ENCODE results near the gene C5AR2.
"Not testable (repeated sequence)": the region's sequence is repeated elsewhere in the genome, so short reads cannot be mapped to it uniquely, and the experiment has no call there.

C5AR2 gene

GRCh38 chr19:47313754-47314295 lies 18.1 kb upstream of the C5AR2 start:
- Mint-ChIP-seq H3K4me3 (no peak overlapping the region), H3K36me3 (ENCODE audit: low read depth) (no peaks in the 10 kb centered on the region), H3K27ac (no peak overlapping the region), H3K4me1 (ENCODE audit: low read depth) (peaks cover 6% of the 10 kb centered on the region), H3K27me3 (peaks cover 23% of the 10 kb centered on the region), H3K9me3 (no peaks in the 10 kb centered on the region)
- DNase-seq = no peak

GRCh38 chr19:47315125-47315821 lies 16.7 kb upstream of the C5AR2 start:
- peak; percentile 32 for DNase-seq
- Mint-ChIP-seq H3K36me3 (ENCODE audit: low read depth) (no peaks in the 10 kb centered on the region), H3K27me3 (peaks cover 29% of the 10 kb centered on the region), H3K4me3 (no peak overlapping the region), H3K4me1 (ENCODE audit: low read depth) (peaks cover 6% of the 10 kb centered on the region), H3K27ac (no peak overlapping the region), H3K9me3 (no peaks in the 10 kb centered on the region)

- Mint-ChIP-seq H3K27ac (no peak overlapping the region), H3K27me3 (peaks cover 39% of the 10 kb centered on the region)
Observed at GRCh38 chr19:47316513-47316912, 15.5 kb upstream of the C5AR2 start.

GRCh38 chr19:47319923-47320871 lies 11.8 kb upstream of the C5AR2 start:
- Mint-ChIP-seq H3K9me3 (no peaks in the 10 kb centered on the region), H3K27ac (no peak overlapping the region), H3K4me1 (ENCODE audit: low read depth) (peaks cover 4% of the 10 kb centered on the region), H3K27me3 (peaks cover 49% of the 10 kb centered on the region), H3K4me3 (no peak overlapping the region), H3K36me3 (ENCODE audit: low read depth) (no peaks in the 10 kb centered on the region)
- DNase-seq = no peak

More at GRCh38 chr19:47316513-47316912, 15.5 kb upstream of the C5AR2 start:
- no peak for DNase-seq
- Mint-ChIP-seq H3K36me3 (ENCODE audit: low read depth) (no peaks in the 10 kb centered on the region), H3K4me1 (ENCODE audit: low read depth) (peaks cover 6% of the 10 kb centered on the region), H3K4me3 (no peak overlapping the region), H3K9me3 (no peaks in the 10 kb centered on the region)

- Mint-ChIP-seq H3K9me3 (no peaks in the 10 kb centered on the region), H3K27ac (no peak overlapping the region), H3K4me1 (ENCODE audit: low read depth) (no peaks in the 10 kb centered on the region), H3K27me3 (peaks cover 53% of the 10 kb centered on the region), H3K36me3 (ENCODE audit: low read depth) (no peaks in the 10 kb centered on the region), H3K4me3 (no peak overlapping the region)
- no peak for DNase-seq
Observed at GRCh38 chr19:47321630-47322029, 10.3 kb upstream of the C5AR2 start.

- H3K4me1 Mint-ChIP-seq (ENCODE audit: low read depth) = no peaks in the 10 kb centered on the region
- no peaks in the 10 kb centered on the region for H3K36me3 Mint-ChIP-seq (ENCODE audit: low read depth)
- no peak overlapping the region for H3K27ac Mint-ChIP-seq
- DNase-seq = no peak
- peaks cover 53% of the 10 kb centered on the region for H3K27me3 Mint-ChIP-seq
- H3K9me3 Mint-ChIP-seq = no peaks in the 10 kb centered on the region
- H3K4me3 Mint-ChIP-seq = no peak overlapping the region
Observed at GRCh38 chr19:47322058-47322457, 9.9 kb upstream of the C5AR2 start.

GRCh38 chr19:47323409-47323808 lies 8.6 kb upstream of the C5AR2 start:
- H3K9me3 Mint-ChIP-seq = no peaks in the 10 kb centered on the region
- H3K4me1 Mint-ChIP-seq (ENCODE audit: low read depth) = no peaks in the 10 kb centered on the region
- H3K27me3 Mint-ChIP-seq = peaks cover 50% of the 10 kb centered on the region
- H3K27ac Mint-ChIP-seq = no peak overlapping the region
- H3K4me3 Mint-ChIP-seq = no peak overlapping the region
- H3K36me3 Mint-ChIP-seq (ENCODE audit: low read depth) = no peaks in the 10 kb centered on the region
- DNase-seq = no peak

GRCh38 chr19:47323872-47324271 lies 8.1 kb upstream of the C5AR2 start:
- no peaks in the 10 kb centered on the region for H3K4me1 Mint-ChIP-seq (ENCODE audit: low read depth)

GRCh38 chr19:47324502-47324901 lies 7.5 kb upstream of the C5AR2 start:
- Mint-ChIP-seq H3K9me3 (no peaks in the 10 kb centered on the region), H3K36me3 (ENCODE audit: low read depth) (no peaks in the 10 kb centered on the region), H3K4me1 (ENCODE audit: low read depth) (no peaks in the 10 kb centered on the region), H3K4me3 (no peak overlapping the region), H3K27ac (no peak overlapping the region), H3K27me3 (peaks cover 47% of the 10 kb centered on the region)
- DNase-seq = no peak

More at GRCh38 chr19:47323872-47324271, 8.1 kb upstream of the C5AR2 start:
- Mint-ChIP-seq H3K4me3 (no peak overlapping the region), H3K27me3 (peaks cover 50% of the 10 kb centered on the region), H3K36me3 (ENCODE audit: low read depth) (no peaks in the 10 kb centered on the region), H3K27ac (no peak overlapping the region), H3K9me3 (no peaks in the 10 kb centered on the region)
- no peak for DNase-seq

GRCh38 chr19:47330466-47330869 lies 1.5 kb upstream of the C5AR2 start:
- DNase-seq = no peak
- H3K9me3 Mint-ChIP-seq = no peaks in the 10 kb centered on the region
- H3K4me3 Mint-ChIP-seq = no peak overlapping the region
- peaks cover 6% of the 10 kb centered on the region for H3K27me3 Mint-ChIP-seq
- no peak overlapping the region for H3K27ac Mint-ChIP-seq
- H3K36me3 Mint-ChIP-seq (ENCODE audit: low read depth) = no peaks in the 10 kb centered on the region
- H3K4me1 Mint-ChIP-seq (ENCODE audit: low read depth) = no peaks in the 10 kb centered on the region

- H3K36me3 Mint-ChIP-seq (ENCODE audit: low read depth) = no peaks in the 10 kb centered on the region
- H3K27ac Mint-ChIP-seq = no peak overlapping the region
- peaks cover under 1% of the 10 kb centered on the region for H3K27me3 Mint-ChIP-seq
- H3K9me3 Mint-ChIP-seq = no peaks in the 10 kb centered on the region
- DNase-seq = no peak
- H3K4me3 Mint-ChIP-seq = no peak overlapping the region
- peaks cover 4% of the 10 kb centered on the region for H3K4me1 Mint-ChIP-seq (ENCODE audit: low read depth)
Observed at GRCh38 chr19:47331490-47331889, 485 bp upstream of the C5AR2 start.

GRCh38 chr19:47336765-47337718 lies 5.1 kb downstream of the C5AR2 start:
- H3K27ac Mint-ChIP-seq; H3K27me3 Mint-ChIP-seq; H3K9me3 Mint-ChIP-seq; H3K36me3 Mint-ChIP-seq (ENCODE audit: low read depth); H3K4me1 Mint-ChIP-seq (ENCODE audit: low read depth); DNase-seq; H3K4me3 Mint-ChIP-seq: not testable (repeated sequence)

GRCh38 chr19:47339196-47339880 lies 7.4 kb downstream of the C5AR2 start:
- no peak for DNase-seq
- Mint-ChIP-seq H3K4me3 (no peak overlapping the region), H3K27me3 (no peaks in the 10 kb centered on the region), H3K27ac (no peak overlapping the region), H3K36me3 (ENCODE audit: low read depth) (no peaks in the 10 kb centered on the region), H3K9me3 (no peaks in the 10 kb centered on the region), H3K4me1 (ENCODE audit: low read depth) (peaks cover 8% of the 10 kb centered on the region)
